ENCODE data around the gene CALHM5. TPM values are rescaled to one million over a fixed set of nuclear protein-coding genes. Genes with fewer than 3 reads are reported as not detected.

Gene CALHM5
- total RNA-seq, 1 experiment from 2014 or later: not detected

DNA sequence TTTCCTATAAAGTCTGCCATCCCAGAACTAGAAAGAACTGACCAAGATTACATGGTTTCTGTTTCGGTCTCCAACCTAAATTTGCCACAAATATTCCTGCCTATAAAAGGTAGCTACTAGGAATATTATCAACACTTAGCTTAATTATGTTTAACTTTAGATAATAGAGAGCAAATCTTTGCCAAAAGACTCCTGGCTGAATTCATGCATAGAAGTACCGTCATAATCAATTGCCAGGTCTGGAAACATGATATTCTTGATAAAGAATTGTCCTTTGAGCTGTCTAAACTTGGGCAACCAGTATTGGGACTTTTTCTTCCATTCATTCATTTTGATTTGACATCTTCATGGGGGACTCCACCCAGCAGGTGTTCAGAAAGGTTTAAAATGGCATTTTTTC, 27.8 kb upstream of the CALHM5 start:
- BruUV-seq (replicated peaks): no TSS peak
- intact Hi-C loops (cut with micrococcal nuclease; ENCODE audit: unreplicated experiment): no loop called here
- H3K27me3 ChIP-seq (ENCODE audit: insufficient read depth, low read depth): no peaks in the 10 kb centered on the region; the same call in 1 of the 2 replicates
- H4K20me1 ChIP-seq (ENCODE audit: insufficient read depth): no peaks in the 10 kb centered on the region
- no peaks in the 10 kb centered on the region for H3K9me3 ChIP-seq (ENCODE audit: insufficient read depth, low read depth)
- no peak overlapping the region for H3K27ac ChIP-seq
- no peak overlapping the region for H2AFZ ChIP-seq
- H3K79me2 ChIP-seq (ENCODE audit: low read depth): no peaks in the 10 kb centered on the region
- no peaks in the 10 kb centered on the region for H3K4me1 ChIP-seq (replicated peaks; ENCODE audit: insufficient read depth)
- no peaks in the 10 kb centered on the region for H3K9me2 ChIP-seq (ENCODE audit: insufficient read depth)
- H3F3A ChIP-seq (ENCODE audit: insufficient read depth, low read depth): no peaks in the 10 kb centered on the region
- no peak overlapping the region for H3K4me3 ChIP-seq
- no peaks in the 10 kb centered on the region for H3K36me3 ChIP-seq (ENCODE audit: low read depth)
- POLR2A ChIA-PET (ENCODE audit: unreplicated experiment): no interaction called here
- DNase-seq: no peak
- TF ChIP-seq, protein P1, sequence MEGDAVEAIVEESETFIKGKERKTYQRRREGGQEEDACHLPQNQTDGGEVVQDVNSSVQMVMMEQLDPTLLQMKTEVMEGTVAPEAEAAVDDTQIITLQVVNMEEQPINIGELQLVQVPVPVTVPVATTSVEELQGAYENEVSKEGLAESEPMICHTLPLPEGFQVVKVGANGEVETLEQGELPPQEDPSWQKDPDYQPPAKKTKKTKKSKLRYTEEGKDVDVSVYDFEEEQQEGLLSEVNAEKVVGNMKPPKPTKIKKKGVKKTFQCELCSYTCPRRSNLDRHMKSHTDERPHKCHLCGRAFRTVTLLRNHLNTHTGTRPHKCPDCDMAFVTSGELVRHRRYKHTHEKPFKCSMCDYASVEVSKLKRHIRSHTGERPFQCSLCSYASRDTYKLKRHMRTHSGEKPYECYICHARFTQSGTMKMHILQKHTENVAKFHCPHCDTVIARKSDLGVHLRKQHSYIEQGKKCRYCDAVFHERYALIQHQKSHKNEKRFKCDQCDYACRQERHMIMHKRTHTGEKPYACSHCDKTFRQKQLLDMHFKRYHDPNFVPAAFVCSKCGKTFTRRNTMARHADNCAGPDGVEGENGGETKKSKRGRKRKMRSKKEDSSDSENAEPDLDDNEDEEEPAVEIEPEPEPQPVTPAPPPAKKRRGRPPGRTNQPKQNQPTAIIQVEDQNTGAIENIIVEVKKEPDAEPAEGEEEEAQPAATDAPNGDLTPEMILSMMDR (conservative IDR thresholded peaks at IDR 0.05): no peak
- no peak for TF ChIP-seq EZH2 (IDR thresholded peaks at IDR 0.05; ENCODE audit: low read depth)
- CTCF ChIA-PET: no interaction called here
- no peak overlapping the region for H3K4me2 ChIP-seq

DNA sequence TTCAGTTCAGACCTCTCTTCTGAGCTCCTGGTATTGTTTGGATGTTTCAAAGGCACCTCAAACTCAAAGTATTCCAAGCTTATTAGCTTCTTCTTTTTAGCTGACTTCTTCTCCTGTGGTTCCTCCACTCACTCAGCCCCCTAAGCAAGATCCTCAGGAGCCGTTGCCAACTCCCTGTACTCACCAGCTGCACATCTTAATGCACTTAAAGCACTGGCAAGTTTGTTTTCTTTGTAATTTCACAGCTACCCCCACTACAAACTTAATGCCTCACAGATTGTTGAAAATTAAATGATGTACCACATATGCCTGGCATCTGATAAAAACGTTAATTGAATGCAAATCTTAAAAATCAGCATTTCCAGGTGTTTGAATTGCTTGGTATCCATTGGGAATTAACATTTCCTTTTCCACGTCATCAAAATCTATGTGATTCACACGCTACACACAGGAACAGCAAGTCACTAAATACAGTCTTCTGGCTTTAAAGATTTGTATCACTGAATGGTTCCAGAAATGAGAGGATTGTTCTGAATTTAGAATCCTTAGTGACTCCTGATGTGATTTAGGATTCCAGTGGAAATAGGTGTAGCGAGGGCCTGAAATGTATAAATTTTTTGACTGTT, 25.8 kb upstream of the CALHM5 start:
- H2AFZ ChIP-seq: no peak overlapping the region
- no peaks in the 10 kb centered on the region for H4K20me1 ChIP-seq (ENCODE audit: insufficient read depth)
- H3K79me2 ChIP-seq (ENCODE audit: low read depth): no peaks in the 10 kb centered on the region
- no peak overlapping the region for H3K27ac ChIP-seq
- intact Hi-C loops (cut with micrococcal nuclease; ENCODE audit: unreplicated experiment): no loop called here
- BruUV-seq (replicated peaks): no TSS peak
- H3K9me2 ChIP-seq (ENCODE audit: insufficient read depth): no peaks in the 10 kb centered on the region
- no peaks in the 10 kb centered on the region for H3F3A ChIP-seq (ENCODE audit: insufficient read depth, low read depth)
- TF ChIP-seq, protein P1 (conservative IDR thresholded peaks at IDR 0.05): no peak
- no peak for TF ChIP-seq EZH2 (IDR thresholded peaks at IDR 0.05; ENCODE audit: low read depth)
- no peaks in the 10 kb centered on the region for H3K36me3 ChIP-seq (ENCODE audit: low read depth)
- no peak overlapping the region for H3K4me3 ChIP-seq
- no peaks in the 10 kb centered on the region for H3K4me1 ChIP-seq (replicated peaks; ENCODE audit: insufficient read depth)
- H3K27me3 ChIP-seq (ENCODE audit: insufficient read depth, low read depth): no peaks in the 10 kb centered on the region; the same call in 1 of the 2 replicates
- H3K9me3 ChIP-seq (ENCODE audit: insufficient read depth, low read depth): no peaks in the 10 kb centered on the region
- DNase-seq: no peak
- ChIA-PET CTCF (no interaction called here), POLR2A (ENCODE audit: unreplicated experiment) (no interaction called here)
- no peak overlapping the region for H3K4me2 ChIP-seq

DNA sequence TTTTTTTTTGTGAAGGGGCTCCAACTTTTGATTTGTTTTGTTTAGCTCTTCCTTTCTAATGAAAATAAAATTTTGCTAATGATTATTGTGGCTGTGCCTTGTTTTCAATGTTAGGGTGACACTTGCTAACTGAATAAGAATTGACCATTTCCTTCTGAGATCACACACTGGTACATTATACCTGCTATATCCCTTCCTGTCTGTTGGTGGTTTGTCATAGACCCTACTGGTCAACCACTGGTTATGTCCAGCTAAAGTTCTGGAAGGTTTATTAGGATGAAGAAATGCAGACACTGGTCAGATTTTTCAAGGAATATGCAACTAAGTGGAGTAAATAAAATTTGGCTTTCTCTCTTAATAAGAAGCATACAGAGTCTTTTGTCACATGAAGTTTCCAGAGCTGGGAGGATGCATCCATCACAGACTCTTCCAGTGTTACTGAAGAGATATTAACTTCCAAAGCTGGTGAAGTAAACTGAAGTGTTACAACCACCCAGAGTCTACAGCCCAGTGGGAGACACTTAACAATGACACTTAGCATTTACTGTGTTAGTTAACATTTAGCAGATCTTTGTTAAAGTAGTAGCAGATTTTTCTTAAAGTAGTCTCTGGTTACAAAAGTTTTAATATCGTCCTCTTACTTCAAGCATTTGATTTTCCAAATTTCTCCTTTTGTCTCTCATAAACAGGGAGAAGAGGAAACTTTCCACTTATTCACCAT, 19.7 kb upstream of the CALHM5 start:
- DNase-seq: no peak
- Histone ChIP-seq H3K27me3 (ENCODE audit: insufficient read depth, low read depth) (no peaks in the 10 kb centered on the region; the same call in 1 of the 2 replicates), H2AFZ (no peak overlapping the region), H3F3A (ENCODE audit: insufficient read depth, low read depth) (no peaks in the 10 kb centered on the region), H3K9me3 (ENCODE audit: insufficient read depth, low read depth) (no peaks in the 10 kb centered on the region), H3K79me2 (ENCODE audit: low read depth) (no peaks in the 10 kb centered on the region), H3K4me1 (replicated peaks; ENCODE audit: insufficient read depth) (no peaks in the 10 kb centered on the region), H3K36me3 (ENCODE audit: low read depth) (no peaks in the 10 kb centered on the region), H3K4me3 (no peak overlapping the region), H3K4me2 (no peak overlapping the region), H3K27ac (no peak overlapping the region), H4K20me1 (ENCODE audit: insufficient read depth) (no peaks in the 10 kb centered on the region), H3K9me2 (ENCODE audit: insufficient read depth) (no peaks in the 10 kb centered on the region)
- ChIA-PET CTCF (no interaction called here), POLR2A (ENCODE audit: unreplicated experiment) (no interaction called here)
- TF ChIP-seq EZH2 (IDR thresholded peaks at IDR 0.05; ENCODE audit: low read depth): no peak
- TF ChIP-seq, protein P1 (conservative IDR thresholded peaks at IDR 0.05): no peak
- intact Hi-C loops (cut with micrococcal nuclease; ENCODE audit: unreplicated experiment): no loop called here
- BruUV-seq (replicated peaks): no TSS peak

All from PC-9 (cell line).